Suprapubic skin (tissue), 4 donors: ENCODE data around the gene GABBR1.

ENCODE experiments used
- CTCF ChIP-seq, 2 donors: fragments of 200-600 bp in 1 of 2; fragments of 450-650 bp in 1 of 2; sonication (generic) in 1 of 2; IDR thresholded peaks; one replicate each; pipeline ENCODE4 v1.5.1; 2016 to 2019; ENCODE audit warnings: antibody characterized with exemption in 2 of 2, mild to moderate bottlenecking in 1 of 2, moderate library complexity in 1 of 2
- EP300 ChIP-seq: sonication (generic); formaldehyde crosslinking; IDR thresholded peaks from one replicate; pipeline ENCODE4 v1.6.1; 2017; ENCODE audit warnings: antibody characterized with exemption
- POLR2A ChIP-seq, 2 donors: fragments of 450-650 bp; IDR thresholded peaks; one replicate each; pipeline ENCODE4 v1.6.1; 2017; ENCODE audit warnings: antibody characterized with exemption in 2 of 2, mild to moderate bottlenecking in 2 of 2, moderate library complexity in 2 of 2
- POLR2AphosphoS5 ChIP-seq, 3 donors: sonication (generic); formaldehyde crosslinking; IDR thresholded peaks; one replicate each; pipeline ENCODE4 v1.6.1; 2017; ENCODE audit warnings: antibody characterized with exemption in 3 of 3

GRCh38 chr6:29624520-29624961 is 8.4 kb downstream of the GABBR1 start:
- no peak for TF ChIP-seq CTCF (IDR thresholded peaks at IDR 0.05)
- no peak for TF ChIP-seq POLR2A (IDR thresholded peaks at IDR 0.05)
- TF ChIP-seq POLR2AphosphoS5 (IDR thresholded peaks at IDR 0.05): no peak
- no peak for TF ChIP-seq EP300
